ENCODE measurements around the gene PPP2R2B. TPM values are rescaled to one million over a fixed set of nuclear protein-coding genes. Genes with fewer than 3 reads are reported as not detected.

Gene PPP2R2B
- total RNA-seq, 1 experiment from 2014 or later, result not detected

GRCh38 chr5:146720107-146720506, 158.4 kb downstream of the PPP2R2B start:
- Histone ChIP-seq H3K9me3 (ENCODE audit: control insufficient read depth in 1 of 2, insufficient read depth in 1 of 2, low read depth in 1 of 2, low read length in 2 of 2) (no peaks in the 10 kb centered on the region), H3K9ac (ENCODE audit: low read length) (no peak overlapping the region), H3K4me3 (replicated peaks in 1 of 2; ENCODE audit: low read depth in 1 of 2, low read length in 2 of 2) (no peak overlapping the region), H3K4me1 (ENCODE audit: control insufficient read depth in 1 of 2, insufficient read depth in 2 of 2, low read length in 2 of 2) (no peaks in the 10 kb centered on the region), H2AFZ (ENCODE audit: low read depth, low read length, poor library complexity, severe bottlenecking) (no peak overlapping the region), H3K9me2 (ENCODE audit: insufficient read depth) (no peaks in the 10 kb centered on the region), H4K20me1 (ENCODE audit: insufficient read depth) (no peaks in the 10 kb centered on the region), H3K79me2 (ENCODE audit: insufficient read depth, low read length) (no peaks in the 10 kb centered on the region), H3K27ac (ENCODE audit: low read depth, low read length) (no peak overlapping the region), H3K27me3 (ENCODE audit: insufficient read depth, low read length) (no peaks in the 10 kb centered on the region), H3K36me3 (ENCODE audit: control insufficient read depth in 1 of 2, insufficient read depth in 2 of 2, low read length in 2 of 2) (no peaks in the 10 kb centered on the region), H3K4me2 (ENCODE audit: low read length) (no peak overlapping the region)
- intact Hi-C loops (cut with micrococcal nuclease), result no loop called here
- ChIA-PET CTCF (no interaction called here), POLR2A (no interaction called here), RAD21 (ENCODE audit: low non-redundant PET in 1 of 2, low total read pairs in 2 of 2, uncharacterized antibody in 2 of 2, unreplicated experiment in 2 of 2) (no interaction called here)
- no TSS peak for BruUV-seq (replicated peaks)
- no peak for TF ChIP-seq POLR2A (IDR thresholded peaks at IDR 0.05; ENCODE audit: borderline replicate concordance, extremely low read depth, insufficient read depth, insufficient read length)
- TF ChIP-seq SRF (IDR thresholded peaks at IDR 0.05; ENCODE audit: low read depth), result no peak
- TF ChIP-seq POLR2AphosphoS5 (IDR thresholded peaks at IDR 0.05; ENCODE audit: low read depth, low read length), result no peak
- ATAC-seq (no peak), DNase-seq (ENCODE audit: low read depth, low spot score) (no peak)

- BruUV-seq (replicated peaks), result no TSS peak
- no peaks in the 10 kb centered on the region for H3K9me2 ChIP-seq (ENCODE audit: insufficient read depth)
- intact Hi-C loops (cut with micrococcal nuclease), result no loop called here
- no peaks in the 10 kb centered on the region for H3K9me3 ChIP-seq (ENCODE audit: control insufficient read depth in 1 of 2, insufficient read depth in 1 of 2, low read depth in 1 of 2, low read length in 2 of 2)
- no peaks in the 10 kb centered on the region for H3K36me3 ChIP-seq (ENCODE audit: control insufficient read depth in 1 of 2, insufficient read depth in 2 of 2, low read length in 2 of 2)
- no peak for ATAC-seq
- no peak for DNase-seq (ENCODE audit: low read depth, low spot score)
- H3K79me2 ChIP-seq (ENCODE audit: insufficient read depth, low read length), result no peaks in the 10 kb centered on the region
- H3K9ac ChIP-seq (ENCODE audit: low read length), result no peak overlapping the region
- H3K4me2 ChIP-seq (ENCODE audit: low read length), result no peak overlapping the region
- H3K4me1 ChIP-seq (ENCODE audit: control insufficient read depth in 1 of 2, insufficient read depth in 2 of 2, low read length in 2 of 2), result no peaks in the 10 kb centered on the region
- CTCF ChIA-PET, result no interaction called here
- H4K20me1 ChIP-seq (ENCODE audit: insufficient read depth), result no peaks in the 10 kb centered on the region
- TF ChIP-seq ZFX (IDR thresholded peaks at IDR 0.05), result no peak
- TF ChIP-seq POLR2A (IDR thresholded peaks at IDR 0.05; ENCODE audit: borderline replicate concordance, extremely low read depth, insufficient read depth, insufficient read length), result no peak
- TF ChIP-seq CBX3 (IDR thresholded peaks at IDR 0.05; ENCODE audit: low read depth), result no peak
- no peak for TF ChIP-seq RAD21 (IDR thresholded peaks at IDR 0.05; ENCODE audit: low read depth)
- TF ChIP-seq CEBPB (IDR thresholded peaks at IDR 0.05; ENCODE audit: low read depth), result no peak
- no peak for TF ChIP-seq POLR2AphosphoS5 (IDR thresholded peaks at IDR 0.05; ENCODE audit: low read depth, low read length)
- TF ChIP-seq TCF7L2 (IDR thresholded peaks at IDR 0.05; ENCODE audit: borderline replicate concordance, extremely low read depth, insufficient read depth, insufficient read length), result no peak
- no peak for TF ChIP-seq ELF1 (IDR thresholded peaks at IDR 0.05; ENCODE audit: borderline replicate concordance, low read depth)
- TF ChIP-seq EZH2 (IDR thresholded peaks at IDR 0.05), result no peak
- no peak for TF ChIP-seq ATF3 (IDR thresholded peaks at IDR 0.05)
- TF ChIP-seq ZNF274 (IDR thresholded peaks at IDR 0.05; ENCODE audit: low read depth, low read length), result no peak
- TF ChIP-seq FOSL1 (IDR thresholded peaks at IDR 0.05; ENCODE audit: low read depth), result no peak
- no peak for TF ChIP-seq ZBTB33 (IDR thresholded peaks at IDR 0.05; ENCODE audit: extremely low read depth, insufficient replicate concordance, low read length)
- TF ChIP-seq REST (IDR thresholded peaks at IDR 0.05; ENCODE audit: low read depth), result no peak
- TF ChIP-seq EZH2phosphoT487 (IDR thresholded peaks at IDR 0.05; ENCODE audit: borderline replicate concordance), result no peak
- RAD21 ChIA-PET (ENCODE audit: low non-redundant PET in 1 of 2, low total read pairs in 2 of 2, uncharacterized antibody in 2 of 2, unreplicated experiment in 2 of 2), result no interaction called here
- H3K4me3 ChIP-seq (replicated peaks in 1 of 2; ENCODE audit: low read depth in 1 of 2, low read length in 2 of 2), result no peak overlapping the region
- H3K27me3 ChIP-seq (ENCODE audit: insufficient read depth, low read length), result no peaks in the 10 kb centered on the region
- no peak overlapping the region for H2AFZ ChIP-seq (ENCODE audit: low read depth, low read length, poor library complexity, severe bottlenecking)
- H3K27ac ChIP-seq (ENCODE audit: low read depth, low read length), result no peak overlapping the region
- POLR2A ChIA-PET, result no interaction called here
Observed at GRCh38 chr5:146719179-146719578, 159.4 kb downstream of the PPP2R2B start.
